ENCODE data around the gene HLA-DMB.

The HLA-DMB gene

GRCh38 chr6:32890831-32891230 lies 50.0 kb downstream of the HLA-DMB start:
- H3K4me1 Mint-ChIP-seq (ENCODE audit: low read depth) = peaks cover 19% of the 10 kb centered on the region

GRCh38 chr6:32889533-32889932 lies 51.3 kb downstream of the HLA-DMB start:
- Mint-ChIP-seq H3K27ac (no peak overlapping the region), H3K36me3 (ENCODE audit: low read depth) (peaks cover 7% of the 10 kb centered on the region), H3K4me1 (ENCODE audit: low read depth) (peaks cover 8% of the 10 kb centered on the region), H3K4me3 (no peak overlapping the region), H3K9me3 (no peaks in the 10 kb centered on the region), H3K27me3 (peaks cover 3% of the 10 kb centered on the region)
- intact Hi-C loops (cut with micrococcal nuclease) = loop anchor here (5.0 to 10.0 kb wide), 2 partner anchors 43 to 205 kb away; no protein-coding TSS in a partner anchor

More at GRCh38 chr6:32890831-32891230, 50.0 kb downstream of the HLA-DMB start:
- H3K36me3 Mint-ChIP-seq (ENCODE audit: low read depth) = peaks cover 12% of the 10 kb centered on the region
- intact Hi-C loops (cut with micrococcal nuclease) = loop anchor here (5.0 kb wide), 1 partner anchor 76 kb away; the partner anchor contains the start of gene BRD2
- peaks cover 3% of the 10 kb centered on the region for H3K27me3 Mint-ChIP-seq
- H3K9me3 Mint-ChIP-seq = no peaks in the 10 kb centered on the region
- no peak overlapping the region for H3K27ac Mint-ChIP-seq
- no peak overlapping the region for H3K4me3 Mint-ChIP-seq

GRCh38 chr6:32888576-32888975 lies 52.3 kb downstream of the HLA-DMB start:
- intact Hi-C loops (cut with micrococcal nuclease) = loop anchor here (5.0 to 10.0 kb wide), 2 partner anchors 44 to 206 kb away; no protein-coding TSS in a partner anchor
- Mint-ChIP-seq H3K36me3 (ENCODE audit: low read depth) (no peaks in the 10 kb centered on the region), H3K4me3 (no peak overlapping the region), H3K27ac (no peak overlapping the region), H3K4me1 (ENCODE audit: low read depth) (peaks cover 17% of the 10 kb centered on the region), H3K27me3 (peaks cover 6% of the 10 kb centered on the region), H3K9me3 (no peaks in the 10 kb centered on the region)

GRCh38 chr6:32887616-32888015 lies 53.2 kb downstream of the HLA-DMB start:
- Mint-ChIP-seq H3K27ac (no peak overlapping the region), H3K27me3 (peaks cover 6% of the 10 kb centered on the region), H3K4me3 (no peak overlapping the region), H3K4me1 (ENCODE audit: low read depth) (peaks cover 20% of the 10 kb centered on the region), H3K36me3 (ENCODE audit: low read depth) (no peaks in the 10 kb centered on the region), H3K9me3 (no peaks in the 10 kb centered on the region)
- intact Hi-C loops (cut with micrococcal nuclease) = loop anchor here (5.0 to 10.0 kb wide), 2 partner anchors 45 to 207 kb away; no protein-coding TSS in a partner anchor

- Mint-ChIP-seq H3K36me3 (ENCODE audit: low read depth) (no peaks in the 10 kb centered on the region), H3K27ac (no peak overlapping the region), H3K4me1 (ENCODE audit: low read depth) (peaks cover 20% of the 10 kb centered on the region), H3K27me3 (peaks cover 6% of the 10 kb centered on the region), H3K9me3 (no peaks in the 10 kb centered on the region), H3K4me3 (no peak overlapping the region)
- intact Hi-C loops (cut with micrococcal nuclease) = loop anchor here (5.0 to 10.0 kb wide), 2 partner anchors 45 to 208 kb away; no protein-coding TSS in a partner anchor
Measured at GRCh38 chr6:32886681-32887383, 54.0 kb downstream of the HLA-DMB start.

- no peaks in the 10 kb centered on the region for H3K9me3 Mint-ChIP-seq
- H3K27me3 Mint-ChIP-seq = peaks cover 13% of the 10 kb centered on the region
- no peak overlapping the region for H3K4me3 Mint-ChIP-seq
- intact Hi-C loops (cut with micrococcal nuclease) = loop anchor here (1.0 to 10.0 kb wide), 4 partner anchors 47 to 209 kb away; partner anchors contain the start of gene HLA-DMA
- no peak overlapping the region for H3K27ac Mint-ChIP-seq
- no peaks in the 10 kb centered on the region for H3K36me3 Mint-ChIP-seq (ENCODE audit: low read depth)
- H3K4me1 Mint-ChIP-seq (ENCODE audit: low read depth) = peaks cover 14% of the 10 kb centered on the region
Measured at GRCh38 chr6:32885698-32886286, 55.0 kb downstream of the HLA-DMB start.

Data from dendritic cell treated with granulocyte-macrophage colony-stimulating factor and Interleukin-4, amounts not matched to agents 40 ng/mL and 50 ng/mL, for 4 days (primary cell).